Measurements from ENCODE around the gene ARID2. TPM values are rescaled to one million over a fixed set of nuclear protein-coding genes. Genes with fewer than 3 reads are reported as not detected.

The ARID2 gene
- total RNA-seq, 4 donors from 2014 or later, result 25.3 to 40.4 (median 30.6) TPM

DNA sequence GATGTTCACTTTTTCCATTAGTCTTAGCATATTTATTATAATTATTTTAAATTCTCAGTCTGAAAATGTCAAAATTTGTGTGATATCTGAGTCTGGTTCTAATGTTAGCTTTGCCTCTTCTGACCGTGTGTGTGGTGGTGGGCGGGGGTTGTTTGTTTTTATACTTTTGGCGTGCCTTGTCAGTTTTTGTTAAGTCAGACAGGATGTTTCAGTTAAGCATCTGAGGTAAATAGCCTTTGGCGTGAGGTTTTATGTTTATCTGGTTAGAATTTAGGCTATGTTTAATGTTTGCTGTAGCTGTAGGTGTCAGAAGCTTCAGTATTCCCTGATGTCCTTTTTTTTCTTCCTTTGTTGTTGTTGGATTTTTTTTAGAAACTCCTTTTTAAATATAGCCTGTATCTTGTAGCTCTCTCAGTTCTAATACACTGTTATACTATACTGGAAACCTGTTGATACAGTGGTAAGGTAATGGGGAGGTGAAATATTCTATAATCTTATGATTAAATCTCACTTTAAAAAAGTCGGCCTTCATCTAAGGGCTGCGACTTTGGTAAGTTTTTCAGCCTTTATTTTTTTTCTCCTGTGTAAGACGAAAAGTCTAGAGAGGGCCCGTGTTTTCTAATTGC is 149.2 kb downstream of the ARID2 start:
- H3K4me3 ChIP-seq (ENCODE audit: low read depth, poor library complexity, severe bottlenecking), result no peak overlapping the region
- TF ChIP-seq POLR2A (IDR thresholded peaks at IDR 0.05), result no peak
- TF ChIP-seq, protein P1, sequence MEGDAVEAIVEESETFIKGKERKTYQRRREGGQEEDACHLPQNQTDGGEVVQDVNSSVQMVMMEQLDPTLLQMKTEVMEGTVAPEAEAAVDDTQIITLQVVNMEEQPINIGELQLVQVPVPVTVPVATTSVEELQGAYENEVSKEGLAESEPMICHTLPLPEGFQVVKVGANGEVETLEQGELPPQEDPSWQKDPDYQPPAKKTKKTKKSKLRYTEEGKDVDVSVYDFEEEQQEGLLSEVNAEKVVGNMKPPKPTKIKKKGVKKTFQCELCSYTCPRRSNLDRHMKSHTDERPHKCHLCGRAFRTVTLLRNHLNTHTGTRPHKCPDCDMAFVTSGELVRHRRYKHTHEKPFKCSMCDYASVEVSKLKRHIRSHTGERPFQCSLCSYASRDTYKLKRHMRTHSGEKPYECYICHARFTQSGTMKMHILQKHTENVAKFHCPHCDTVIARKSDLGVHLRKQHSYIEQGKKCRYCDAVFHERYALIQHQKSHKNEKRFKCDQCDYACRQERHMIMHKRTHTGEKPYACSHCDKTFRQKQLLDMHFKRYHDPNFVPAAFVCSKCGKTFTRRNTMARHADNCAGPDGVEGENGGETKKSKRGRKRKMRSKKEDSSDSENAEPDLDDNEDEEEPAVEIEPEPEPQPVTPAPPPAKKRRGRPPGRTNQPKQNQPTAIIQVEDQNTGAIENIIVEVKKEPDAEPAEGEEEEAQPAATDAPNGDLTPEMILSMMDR (IDR thresholded peaks at IDR 0.05), result no peak
- WGBS, 2 donors, result 66 to 71% methylated on average over 8 of the region's 8 CpGs

DNA sequence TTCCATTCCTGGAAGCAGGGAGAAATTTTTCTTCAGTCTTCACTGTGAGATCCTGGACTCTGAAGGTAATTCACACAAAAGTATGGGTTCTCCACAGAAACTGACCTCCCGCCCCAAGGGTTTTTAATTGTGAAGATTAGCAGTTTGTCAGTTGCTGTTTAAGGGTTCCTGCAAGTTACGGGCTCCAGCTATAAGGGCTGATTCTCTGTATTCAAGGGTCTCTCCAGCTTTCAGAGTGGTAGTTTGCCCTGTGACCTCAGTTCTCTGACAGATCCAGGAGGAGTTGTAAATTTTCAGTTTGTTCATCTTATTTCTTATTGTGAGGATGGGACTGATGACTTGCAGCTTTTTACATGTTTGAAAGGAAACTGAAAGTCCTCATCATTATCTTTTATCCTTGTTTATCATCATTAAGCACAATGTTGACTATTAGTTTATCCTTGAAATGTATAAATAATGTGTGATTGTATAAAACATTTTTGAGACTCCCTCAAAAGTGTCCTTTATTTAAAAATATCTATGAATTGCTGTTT is 149.9 kb downstream of the ARID2 start:
- no peak for TF ChIP-seq POLR2A (IDR thresholded peaks at IDR 0.05)
- TF ChIP-seq, protein P1 (IDR thresholded peaks at IDR 0.05), result no peak
- intact Hi-C loops (cut with DNase I; ENCODE audit: low total_unique reads), result no loop called here
- WGBS, 2 donors, result 98 to 100% methylated on average over 2 of the region's 2 CpGs
- no peak for DNase-seq (ENCODE audit: low spot score in 2 of 2)
- H3K4me3 ChIP-seq (ENCODE audit: low read depth, poor library complexity, severe bottlenecking), result no peak overlapping the region

More for the DNA sequence above, 149.2 kb downstream of the ARID2 start:
- no peak for DNase-seq (ENCODE audit: low spot score in 2 of 2)
- intact Hi-C loops (cut with DNase I; ENCODE audit: low total_unique reads), result no loop called here

DNA sequence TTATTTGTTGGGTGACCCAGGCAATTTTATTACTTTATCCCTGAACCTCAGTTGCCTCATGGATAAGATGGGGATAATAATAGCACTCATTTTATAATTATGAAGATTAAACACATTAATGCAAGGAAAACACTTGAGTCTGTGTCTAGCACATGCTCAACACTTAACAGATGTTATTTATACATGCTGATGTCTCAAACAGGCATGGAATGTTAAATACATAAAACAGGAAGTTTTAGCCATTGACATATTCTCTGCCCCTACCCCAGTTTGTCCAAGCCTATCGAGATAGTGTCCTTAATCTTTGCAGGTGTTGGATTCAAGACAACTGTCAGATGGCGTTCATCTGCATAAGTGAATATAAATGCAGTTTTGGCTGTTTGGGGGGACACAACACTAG is 151.0 kb downstream of the ARID2 start:
- DNase-seq (ENCODE audit: low spot score in 2 of 2), result no peak
- H3K4me3 ChIP-seq (ENCODE audit: low read depth, poor library complexity, severe bottlenecking), result no peak overlapping the region
- intact Hi-C loops (cut with DNase I; ENCODE audit: low total_unique reads), result no loop called here
- TF ChIP-seq POLR2A (IDR thresholded peaks at IDR 0.05), result no peak
- TF ChIP-seq, protein P1 (IDR thresholded peaks at IDR 0.05), result no peak
- whole genome bisulfite sequencing, 2 donors, result 85 to 91% methylated on average over 2 of the region's 2 CpGs

DNA sequence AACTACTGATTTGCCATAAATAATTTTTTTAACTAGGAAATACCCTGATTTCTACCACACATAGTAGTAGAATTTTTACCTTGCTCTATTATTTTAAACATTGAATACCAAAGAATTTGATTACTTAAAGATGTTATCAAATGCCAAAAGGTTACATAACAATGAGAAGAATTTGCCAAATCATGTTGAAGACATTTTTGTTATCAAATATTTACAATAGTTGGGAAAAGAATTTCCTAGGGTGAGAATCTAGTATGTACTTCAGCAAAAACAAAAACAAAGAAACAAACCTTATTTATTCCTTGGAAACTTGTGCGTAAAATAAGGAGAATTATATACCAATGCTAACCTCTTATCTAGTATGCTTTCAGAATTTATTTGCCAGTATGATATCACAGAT is 153.7 kb downstream of the ARID2 start:
- intact Hi-C loops (cut with DNase I; ENCODE audit: low total_unique reads), result no loop called here
- DNase-seq (ENCODE audit: low spot score in 2 of 2), result no peak
- TF ChIP-seq, protein P1 (IDR thresholded peaks at IDR 0.05), result no peak
- no peak for TF ChIP-seq POLR2A (IDR thresholded peaks at IDR 0.05)
- H3K4me3 ChIP-seq (ENCODE audit: low read depth, poor library complexity, severe bottlenecking), result no peak overlapping the region
- 95 to 98% methylated on average over 1 of the region's 1 CpG for WGBS, 2 donors

DNA sequence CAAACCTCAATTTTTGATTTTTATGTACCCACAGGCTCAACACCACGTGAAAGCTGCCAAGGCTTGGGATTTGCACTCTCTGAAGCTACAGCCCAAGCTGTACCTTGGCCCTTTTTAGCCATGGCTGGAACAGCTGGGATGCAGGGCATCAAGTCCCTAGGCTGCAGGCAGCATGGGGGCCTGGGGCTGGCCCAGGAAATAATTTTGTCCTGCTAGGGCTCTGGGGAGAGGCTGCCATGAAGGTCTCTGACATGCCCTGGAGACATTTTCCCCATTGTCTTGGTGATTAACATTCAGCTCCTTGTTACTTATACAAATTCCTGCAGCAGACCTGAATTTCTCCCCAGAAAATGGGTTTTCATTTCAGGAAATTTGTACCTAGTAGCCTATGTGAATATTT is 157.2 kb downstream of the ARID2 start:
- no peak for TF ChIP-seq POLR2A (IDR thresholded peaks at IDR 0.05)
- TF ChIP-seq, protein P1 (IDR thresholded peaks at IDR 0.05), result no peak
- H3K4me3 ChIP-seq (ENCODE audit: low read depth, poor library complexity, severe bottlenecking), result no peak overlapping the region
- intact Hi-C loops (cut with DNase I; ENCODE audit: low total_unique reads), result no loop called here
- no peak for DNase-seq (ENCODE audit: low spot score in 2 of 2)
- WGBS, 2 donors, result 94 to 100% methylated on average over 1 of the region's 1 CpG

DNA sequence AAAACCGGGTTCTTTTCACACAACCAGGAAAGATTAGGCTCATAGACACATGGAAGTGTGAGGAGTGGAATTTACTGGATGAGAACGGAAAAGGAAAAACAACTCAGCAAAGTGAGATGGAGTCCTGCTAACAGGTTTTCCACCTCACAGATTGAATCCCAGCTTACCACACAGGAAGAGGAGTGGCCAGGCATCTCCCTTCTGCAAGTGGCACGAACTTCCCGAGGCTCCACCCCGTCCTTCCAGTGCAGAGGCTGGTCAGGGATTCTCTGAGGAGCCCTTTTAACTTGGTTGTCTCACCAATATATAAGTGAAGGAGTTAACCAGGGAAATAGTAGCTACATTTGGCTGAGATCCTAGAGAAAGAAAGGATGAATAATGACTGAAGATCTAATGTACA is 158.0 kb downstream of the ARID2 start:
- DNase-seq (ENCODE audit: low spot score in 2 of 2), result no peak
- no peak overlapping the region for H3K4me3 ChIP-seq (ENCODE audit: low read depth, poor library complexity, severe bottlenecking)
- intact Hi-C loops (cut with DNase I; ENCODE audit: low total_unique reads), result no loop called here
- TF ChIP-seq POLR2A (IDR thresholded peaks at IDR 0.05), result no peak
- TF ChIP-seq, protein P1 (IDR thresholded peaks at IDR 0.05), result no peak
- 89 to 93% methylated on average over 5 of the region's 5 CpGs for WGBS, 2 donors
